ENCODE data around the gene NIN.

The NIN gene

GRCh38 chr14:50859296-50859624 lies 28.3 kb upstream of the NIN start:
- TF ChIP-seq CSRNP3 (CRISPR knock-in tag; IDR thresholded peaks at IDR 0.05) (no peak), CSDC2 (CRISPR knock-in tag; IDR thresholded peaks at IDR 0.05) (no peak), ZNF8 (CRISPR knock-in tag; IDR thresholded peaks at IDR 0.05) (no peak), TOX (CRISPR knock-in tag; IDR thresholded peaks at IDR 0.05; ENCODE audit: borderline replicate concordance) (no peak), BACH2 (CRISPR knock-in tag; IDR thresholded peaks at IDR 0.05; ENCODE audit: borderline replicate concordance) (no peak), ARNTL (CRISPR knock-in tag; IDR thresholded peaks at IDR 0.05; ENCODE audit: borderline replicate concordance, low read depth) (no peak), ISL1 (CRISPR knock-in tag; IDR thresholded peaks at IDR 0.05) (no peak), ZNF70 (CRISPR knock-in tag; IDR thresholded peaks at IDR 0.05) (no peak), CREB5 (CRISPR knock-in tag; IDR thresholded peaks at IDR 0.05; ENCODE audit: low read depth) (no peak), GLIS3 (CRISPR knock-in tag; IDR thresholded peaks at IDR 0.05) (no peak), ESRRG (CRISPR knock-in tag; IDR thresholded peaks at IDR 0.05) (no peak), ZFP3 (CRISPR knock-in tag; IDR thresholded peaks at IDR 0.05) (no peak), POU6F1 (CRISPR knock-in tag; IDR thresholded peaks at IDR 0.05; ENCODE audit: borderline replicate concordance, low read depth) (no peak), SNAI2 (CRISPR knock-in tag; IDR thresholded peaks at IDR 0.05) (no peak), PATZ1 (CRISPR knock-in tag; IDR thresholded peaks at IDR 0.05; ENCODE audit: borderline replicate concordance) (no peak), TCF4 (CRISPR knock-in tag; IDR thresholded peaks at IDR 0.05; ENCODE audit: borderline replicate concordance) (no peak)
- no peak for ATAC-seq

- TF ChIP-seq ISL1 (CRISPR knock-in tag; IDR thresholded peaks at IDR 0.05) (no peak), CSDC2 (CRISPR knock-in tag; IDR thresholded peaks at IDR 0.05) (no peak), GLIS3 (CRISPR knock-in tag; IDR thresholded peaks at IDR 0.05) (no peak), ZC3H10 (CRISPR knock-in tag; IDR thresholded peaks at IDR 0.05) (no peak), ZNF8 (CRISPR knock-in tag; IDR thresholded peaks at IDR 0.05) (no peak), TOX (CRISPR knock-in tag; IDR thresholded peaks at IDR 0.05; ENCODE audit: borderline replicate concordance) (no peak), ESRRG (CRISPR knock-in tag; IDR thresholded peaks at IDR 0.05) (no peak), CSRNP3 (CRISPR knock-in tag; IDR thresholded peaks at IDR 0.05) (no peak), ARNTL (CRISPR knock-in tag; IDR thresholded peaks at IDR 0.05; ENCODE audit: borderline replicate concordance, low read depth) (no peak), RARB (CRISPR knock-in tag; IDR thresholded peaks at IDR 0.05) (no peak), ZNF565 (CRISPR knock-in tag; conservative IDR thresholded peaks at IDR 0.05; ENCODE audit: low read depth) (no peak), SNAI2 (CRISPR knock-in tag; IDR thresholded peaks at IDR 0.05) (no peak), POU6F1 (CRISPR knock-in tag; IDR thresholded peaks at IDR 0.05; ENCODE audit: borderline replicate concordance, low read depth) (no peak), BACH2 (CRISPR knock-in tag; IDR thresholded peaks at IDR 0.05; ENCODE audit: borderline replicate concordance) (no peak), TCF4 (CRISPR knock-in tag; IDR thresholded peaks at IDR 0.05; ENCODE audit: borderline replicate concordance) (no peak), PATZ1 (CRISPR knock-in tag; IDR thresholded peaks at IDR 0.05; ENCODE audit: borderline replicate concordance) (no peak), CREB5 (CRISPR knock-in tag; IDR thresholded peaks at IDR 0.05; ENCODE audit: low read depth) (no peak), PPARA (CRISPR knock-in tag; IDR thresholded peaks at IDR 0.05; ENCODE audit: borderline replicate concordance) (no peak)
- ATAC-seq: no peak
These were observed 25.7 kb upstream of the NIN start for GRCh38 chr14:50856660-50857059.

All from SK-N-SH treated with all-trans-retinoic acid at 6 μM for 48 hours (cell line).